Fibroblast of skin of right biceps (primary cell): ENCODE data around the gene ZFHX3.
"Not testable (repeated sequence)": the region's sequence is repeated elsewhere in the genome, so short reads cannot be mapped to it uniquely, and the experiment has no call there.

Experiments used
- DNase-seq: peaks from one replicate; pipeline ENCODE4 v3.0.0-alpha.2; 2013

ZFHX3 gene

GRCh38 chr16:73047536-73048291 lies at the start of gene ZFHX3:
Gene ZFHX3 (minus strand): TSS chr16:73048128. CDS start chr16:72960145, 87,983 bp downstream.
- DNase-seq = peak; percentile 65

- DNase-seq = no peak
Observed at GRCh38 chr16:73096510-73096909, 48.6 kb upstream of the ZFHX3 start.

- DNase-seq = peak; percentile 45
Observed at GRCh38 chr16:73095885-73096421, 48.0 kb upstream of the ZFHX3 start.

- DNase-seq = no peak
Observed at GRCh38 chr16:73095142-73095820, 47.4 kb upstream of the ZFHX3 start.

DNA sequence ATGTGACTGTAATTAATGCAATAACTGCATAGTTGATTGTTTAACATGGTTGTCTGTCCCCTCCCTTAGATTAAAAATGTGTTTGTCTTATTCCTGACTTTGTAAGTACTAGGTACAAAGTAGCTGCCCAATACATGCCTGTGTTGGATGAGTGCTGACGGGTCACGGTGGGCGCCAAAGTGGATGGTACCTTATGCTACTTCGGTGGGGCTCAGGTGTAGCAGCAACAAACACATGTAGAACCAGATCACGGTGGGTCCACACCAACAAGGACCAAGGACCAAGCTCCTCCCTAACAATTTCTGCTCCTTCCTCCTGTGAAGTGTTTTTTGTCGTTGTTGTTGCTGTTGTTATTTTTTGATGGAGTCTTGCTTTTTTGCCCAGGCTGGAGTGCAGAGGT lies 46.4 kb upstream of the ZFHX3 start:
- DNase-seq = no peak

GRCh38 chr16:73093146-73094144 lies 45.5 kb upstream of the ZFHX3 start:
- peak; percentile 74 for DNase-seq

DNA sequence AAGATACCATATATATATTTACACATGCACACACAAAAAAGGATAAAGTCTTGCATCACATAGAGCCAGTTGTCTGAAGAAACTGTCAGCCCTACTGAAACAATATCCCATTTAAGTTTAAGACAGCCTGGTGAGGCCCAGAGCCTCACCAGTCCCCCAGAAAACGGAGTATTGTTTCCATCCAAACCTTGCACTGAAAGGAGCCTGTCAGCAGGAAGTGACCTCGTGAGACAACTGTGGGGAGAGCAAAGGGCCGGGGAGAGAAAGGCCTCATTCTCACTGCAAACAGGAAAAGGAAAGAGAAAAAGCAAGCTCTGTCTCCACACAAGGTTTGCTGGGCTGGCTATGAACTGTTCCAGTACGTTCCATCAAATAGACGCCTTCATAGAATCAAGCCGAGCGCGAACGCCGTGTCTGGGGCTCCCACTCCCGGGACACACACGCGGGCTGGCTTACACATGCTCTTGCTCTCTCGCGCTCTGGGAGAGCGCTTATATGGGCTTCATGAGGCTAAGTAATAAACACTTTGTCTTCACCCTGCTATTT lies 44.4 kb upstream of the ZFHX3 start:
- peak; percentile 10 for DNase-seq

- DNase-seq = no peak
Observed at GRCh38 chr16:73091174-73091573, 43.2 kb upstream of the ZFHX3 start.

DNA sequence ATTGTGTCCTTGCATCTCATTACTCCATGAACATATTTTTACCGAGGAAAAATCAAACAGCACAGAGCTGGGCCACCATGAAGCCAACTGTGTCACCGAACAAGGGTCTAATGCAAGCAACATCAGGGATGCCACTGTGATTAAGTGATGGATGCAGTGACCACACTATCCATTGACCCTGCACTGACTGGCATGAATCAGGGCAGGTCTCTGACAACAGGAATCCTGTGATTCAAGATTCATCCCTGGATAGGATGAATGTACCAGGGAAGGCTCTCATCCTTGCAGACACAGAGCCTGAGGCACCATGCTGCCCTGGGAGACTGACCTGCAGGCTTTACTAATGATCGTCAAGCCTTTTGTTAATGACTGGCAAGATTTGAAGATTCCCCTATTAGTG lies 41.5 kb upstream of the ZFHX3 start:
- no peak for DNase-seq

DNA sequence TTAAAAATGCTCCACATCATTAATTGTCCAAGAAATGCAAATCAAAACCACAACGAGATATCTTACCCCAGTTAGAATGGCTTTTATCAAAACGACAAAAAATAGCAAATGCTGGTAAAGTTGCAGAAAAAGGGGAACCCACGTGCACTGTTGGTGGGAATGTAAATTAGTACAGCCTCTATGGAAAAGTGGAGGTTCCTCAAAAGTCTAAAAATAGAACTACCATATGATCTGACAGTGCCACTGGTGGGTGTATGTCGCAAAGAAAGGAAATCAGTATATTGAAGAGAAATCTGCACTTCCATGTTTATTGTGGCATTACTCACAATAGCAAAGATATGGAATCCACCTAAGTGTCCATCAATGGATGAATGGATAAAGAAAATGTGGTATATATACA lies 38.2 kb upstream of the ZFHX3 start:
- no peak for DNase-seq

DNA sequence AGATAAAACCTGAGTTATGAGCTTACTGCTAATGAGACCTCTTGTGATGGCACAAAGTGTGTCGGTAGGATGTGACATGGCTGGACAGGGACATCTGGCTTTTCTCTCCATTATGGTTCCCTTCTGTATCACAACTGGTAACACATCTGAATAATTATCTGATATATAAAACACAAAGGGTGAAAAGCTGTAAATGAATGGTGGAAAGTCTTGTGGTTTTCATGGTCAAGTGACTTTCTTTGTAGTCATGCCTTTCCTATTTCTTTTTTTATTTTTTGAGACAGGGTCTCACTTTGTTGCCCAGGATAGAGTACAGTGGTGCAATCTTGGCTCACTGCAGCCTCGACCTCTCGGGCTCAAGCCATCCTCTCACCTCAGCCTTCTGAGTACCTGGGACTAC lies 35.3 kb upstream of the ZFHX3 start:
- DNase-seq = no peak

DNA sequence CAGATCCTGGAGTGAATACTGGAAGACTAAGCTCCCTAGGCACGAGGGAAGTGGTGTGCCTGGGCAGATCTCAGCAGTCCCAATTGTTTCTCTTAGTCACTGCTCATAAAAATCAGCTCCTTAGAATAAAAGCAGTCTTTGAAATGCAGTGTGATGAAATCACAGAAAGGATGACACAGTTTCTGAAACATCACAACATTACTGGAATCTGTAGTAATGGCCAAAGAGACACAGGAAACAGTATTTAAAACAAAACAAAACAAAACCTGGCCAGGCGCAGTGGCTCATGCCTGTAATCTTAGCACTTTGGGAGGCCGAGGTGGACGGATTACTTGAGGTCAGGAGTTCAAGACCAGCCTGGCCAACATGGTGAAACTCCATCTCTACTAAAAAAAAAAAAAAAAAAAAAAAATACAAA lies 34.7 kb upstream of the ZFHX3 start:
- DNase-seq = peak; percentile 94

- DNase-seq = no peak
Observed at GRCh38 chr16:73080931-73081330, 33.0 kb upstream of the ZFHX3 start.

DNA sequence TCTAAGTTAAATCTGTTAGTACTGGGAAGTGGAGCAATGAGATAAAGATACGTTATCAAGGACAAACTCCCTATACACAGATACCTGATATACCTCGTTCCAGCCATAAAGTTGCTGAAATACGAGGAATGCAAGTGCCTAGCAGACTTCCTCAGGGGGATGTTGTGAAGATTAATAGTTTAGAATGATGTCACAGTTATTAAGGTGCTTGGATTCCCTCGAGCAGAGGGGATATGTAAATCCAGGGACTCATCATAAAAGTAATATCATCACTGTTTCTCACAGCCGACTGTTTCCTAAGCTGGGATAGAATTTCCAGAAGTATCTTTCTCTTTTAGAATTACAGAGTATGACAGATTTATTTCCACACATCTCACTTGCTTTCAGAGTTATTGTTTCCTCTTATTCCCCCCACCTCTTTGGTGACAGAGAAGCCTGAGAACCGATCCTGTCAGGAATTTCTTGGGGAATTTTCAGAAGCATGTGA lies 28.4 kb upstream of the ZFHX3 start:
- no peak for DNase-seq

DNA sequence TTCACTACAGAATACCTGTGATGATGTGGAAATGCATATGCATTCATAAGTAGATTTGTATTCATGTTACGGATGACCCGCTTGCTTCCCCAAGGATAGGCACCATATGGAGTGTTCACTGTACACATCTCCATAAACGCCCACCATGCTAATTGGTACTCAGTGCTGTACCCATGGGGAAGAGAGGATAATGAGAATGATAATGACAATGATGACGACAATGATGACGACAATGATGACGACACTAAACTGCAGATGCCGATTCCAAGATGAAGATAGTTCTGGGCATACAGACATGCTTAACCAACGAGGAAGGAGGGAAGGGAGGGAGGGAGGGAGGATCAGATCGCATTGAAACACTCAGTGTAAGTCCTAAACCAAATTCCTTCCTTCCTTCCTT lies 26.5 kb upstream of the ZFHX3 start:
- no peak for DNase-seq

- not testable (repeated sequence) for DNase-seq
Observed at GRCh38 chr16:73072051-73072450, 24.1 kb upstream of the ZFHX3 start.

GRCh38 chr16:73071131-73071940 lies 23.4 kb upstream of the ZFHX3 start:
- DNase-seq = peak; percentile 46

- no peak for DNase-seq
Observed at GRCh38 chr16:73069581-73070262, 21.8 kb upstream of the ZFHX3 start.

- DNase-seq = peak; percentile 91
Observed at GRCh38 chr16:73068541-73069401, 20.8 kb upstream of the ZFHX3 start.
